GM18520 (cell line): ENCODE results near the gene GP1BA.

Source experiments
- ATAC-seq: cut with Tn5 transposase; IDR thresholded peaks from one replicate; pipeline ENCODE4 v1.9.1; 2021; ENCODE audit not compliant: unreplicated experiment

The GP1BA gene

DNA sequence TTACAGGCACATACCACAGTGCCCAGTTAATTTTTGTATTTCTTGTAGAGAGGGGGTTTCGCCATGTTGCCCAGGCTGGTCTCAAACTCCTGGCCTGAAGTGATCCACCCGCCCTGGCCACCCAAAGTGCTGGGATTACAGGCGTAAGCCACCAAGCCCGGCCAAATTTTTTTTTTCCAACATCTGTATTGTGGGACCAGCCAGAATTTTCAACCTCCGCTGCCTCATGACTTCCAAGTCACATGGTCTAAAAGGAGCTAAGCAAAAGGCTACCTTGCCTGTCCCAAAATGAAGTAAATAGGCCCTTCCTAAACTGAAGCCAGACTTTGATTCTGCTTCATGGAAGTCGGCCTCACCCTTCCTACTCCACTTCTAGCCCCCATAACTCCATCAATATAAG lies 39.7 kb downstream of the GP1BA start:
- ATAC-seq = no peak

DNA sequence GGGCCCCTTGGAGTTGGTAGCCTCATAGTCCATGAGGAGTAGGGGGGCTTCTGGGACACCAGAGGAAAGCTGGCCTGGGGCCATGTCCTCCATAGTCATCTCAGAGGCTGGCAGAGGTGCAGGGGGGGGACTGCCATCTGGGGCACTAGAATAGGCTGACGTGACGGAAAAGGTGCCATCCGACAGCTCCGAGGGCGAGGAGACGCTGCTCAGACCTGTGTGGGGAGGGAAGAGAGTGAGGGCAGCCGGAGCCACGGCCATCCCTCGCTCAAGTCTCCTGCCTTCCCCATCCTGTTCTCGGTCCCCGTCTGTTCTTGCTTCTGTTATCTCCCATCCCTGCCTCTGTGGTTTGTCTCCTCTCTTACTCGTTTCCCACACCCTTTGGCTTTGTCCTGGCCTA lies 40.2 kb downstream of the GP1BA start:
- ATAC-seq = no peak

- ATAC-seq = no peak
Observed at GRCh38 chr17:4972752-4973151, 40.7 kb downstream of the GP1BA start.

DNA sequence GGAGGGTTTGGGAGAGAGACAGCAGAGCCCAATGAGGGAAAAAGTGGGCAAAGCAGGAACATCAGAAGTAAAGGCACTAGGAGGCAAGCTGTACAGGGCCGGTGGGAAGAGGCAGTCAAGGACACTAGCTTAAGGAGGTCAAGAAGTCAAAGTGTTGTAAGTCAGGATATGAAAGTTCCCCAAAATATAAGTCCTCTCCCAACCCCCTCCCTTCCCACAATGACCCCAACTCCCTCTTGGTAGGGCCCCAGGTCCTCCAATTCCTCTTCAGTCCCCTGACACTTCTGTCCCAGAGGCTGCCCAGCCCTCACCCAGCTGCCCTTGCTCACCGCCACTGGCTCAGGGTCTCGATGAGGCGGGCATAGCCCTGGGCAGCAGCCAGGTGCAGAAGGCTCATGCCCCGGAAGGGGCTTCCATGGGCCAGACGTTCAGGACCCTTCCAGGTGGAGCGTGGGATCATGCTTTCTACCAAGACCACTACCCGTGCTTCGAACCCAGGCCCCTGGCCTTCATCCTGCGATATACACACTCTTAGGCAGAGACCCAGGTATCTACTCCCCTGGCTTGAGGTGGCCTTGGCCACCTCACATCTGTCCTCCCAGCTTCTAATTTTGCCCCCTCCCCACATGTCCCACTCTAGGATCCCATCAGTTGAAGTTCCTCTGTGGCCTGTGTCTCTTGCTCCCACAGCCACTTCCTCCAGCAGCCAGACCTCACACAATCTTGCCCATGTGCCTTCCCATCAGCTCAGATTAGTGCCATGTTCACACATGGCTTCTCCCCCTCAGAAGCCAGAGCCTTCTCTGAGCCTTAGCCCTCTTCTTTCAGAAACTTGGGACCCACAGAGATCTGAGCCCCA lies 41.4 kb downstream of the GP1BA start:
- ATAC-seq = no peak

- no peak for ATAC-seq
Observed at GRCh38 chr17:4974115-4974670, 42.1 kb downstream of the GP1BA start.

GRCh38 chr17:4978726-4979125 lies 46.6 kb downstream of the GP1BA start:
- ATAC-seq = no peak

GRCh38 chr17:4980644-4981216 lies 48.7 kb downstream of the GP1BA start:
- no peak for ATAC-seq

DNA sequence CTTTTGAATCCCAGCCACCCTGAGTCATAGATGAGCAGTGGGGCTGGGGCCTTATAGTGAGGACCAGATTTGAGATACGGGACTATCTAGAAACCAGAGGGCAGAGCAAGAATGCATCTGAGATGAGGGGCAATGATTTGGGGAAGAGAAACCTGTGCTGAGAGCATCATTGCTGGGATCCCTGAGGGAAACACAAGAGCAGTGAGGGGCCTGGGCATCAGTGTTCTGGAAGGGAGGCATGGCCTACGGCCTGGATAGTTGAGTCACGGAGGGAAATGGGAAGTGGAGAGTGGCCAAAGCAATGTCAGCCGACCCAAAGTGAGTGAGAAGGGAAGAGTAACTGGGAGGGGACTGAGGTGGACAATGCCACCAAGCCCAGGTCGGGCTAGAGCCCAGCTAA lies 50.2 kb downstream of the GP1BA start:
- no peak for ATAC-seq
